ENCODE results near the gene SCN3A. TPM values are rescaled to one million over a fixed set of nuclear protein-coding genes. Genes with fewer than 3 reads are reported as not detected.

SCN3A gene
- total RNA-seq, 1 experiment from 2014 or later: 0.09 TPM

GRCh38 chr2:165202239-165202638 lies 1.6 kb downstream of the SCN3A start:
- H3K4me3 Mint-ChIP-seq (ENCODE audit: low read depth, unreplicated experiment): no peak overlapping the region
- no peaks in the 10 kb centered on the region for H3K27me3 Mint-ChIP-seq (ENCODE audit: unreplicated experiment)
- peaks cover 22% of the 10 kb centered on the region for H3K4me1 Mint-ChIP-seq (ENCODE audit: low read depth, unreplicated experiment)
- no peaks in the 10 kb centered on the region for H3K9me3 Mint-ChIP-seq (ENCODE audit: low read depth, unreplicated experiment)
- CTCF ChIA-PET: interaction anchor here (0.7 to 1.6 kb wide), 3 partner anchors 23 to 209 kb away, joined by 3 to 4 read pairs (median 4); no protein-coding TSS in a partner anchor
- no TSS peak for BruUV-seq (replicated peaks)
- intact Hi-C loops (cut with micrococcal nuclease; ENCODE audit: unreplicated experiment): loop anchor here (5.0 to 10.0 kb wide), 2 partner anchors 210 to 467 kb away; no protein-coding TSS in a partner anchor
- no peaks in the 10 kb centered on the region for H3K36me3 Mint-ChIP-seq (ENCODE audit: insufficient read depth, unreplicated experiment)
- DNase-seq: no peak
- TF ChIP-seq, protein P1, sequence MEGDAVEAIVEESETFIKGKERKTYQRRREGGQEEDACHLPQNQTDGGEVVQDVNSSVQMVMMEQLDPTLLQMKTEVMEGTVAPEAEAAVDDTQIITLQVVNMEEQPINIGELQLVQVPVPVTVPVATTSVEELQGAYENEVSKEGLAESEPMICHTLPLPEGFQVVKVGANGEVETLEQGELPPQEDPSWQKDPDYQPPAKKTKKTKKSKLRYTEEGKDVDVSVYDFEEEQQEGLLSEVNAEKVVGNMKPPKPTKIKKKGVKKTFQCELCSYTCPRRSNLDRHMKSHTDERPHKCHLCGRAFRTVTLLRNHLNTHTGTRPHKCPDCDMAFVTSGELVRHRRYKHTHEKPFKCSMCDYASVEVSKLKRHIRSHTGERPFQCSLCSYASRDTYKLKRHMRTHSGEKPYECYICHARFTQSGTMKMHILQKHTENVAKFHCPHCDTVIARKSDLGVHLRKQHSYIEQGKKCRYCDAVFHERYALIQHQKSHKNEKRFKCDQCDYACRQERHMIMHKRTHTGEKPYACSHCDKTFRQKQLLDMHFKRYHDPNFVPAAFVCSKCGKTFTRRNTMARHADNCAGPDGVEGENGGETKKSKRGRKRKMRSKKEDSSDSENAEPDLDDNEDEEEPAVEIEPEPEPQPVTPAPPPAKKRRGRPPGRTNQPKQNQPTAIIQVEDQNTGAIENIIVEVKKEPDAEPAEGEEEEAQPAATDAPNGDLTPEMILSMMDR (IDR thresholded peaks at IDR 0.05; ENCODE audit: unreplicated experiment): no peak
- H3K27ac Mint-ChIP-seq (ENCODE audit: unreplicated experiment): no peak overlapping the region

- Mint-ChIP-seq H3K27me3 (ENCODE audit: unreplicated experiment) (no peaks in the 10 kb centered on the region), H3K27ac (ENCODE audit: unreplicated experiment) (no peak overlapping the region)
- TF ChIP-seq, protein P1 (IDR thresholded peaks at IDR 0.05; ENCODE audit: unreplicated experiment): no peak
Observed at GRCh38 chr2:165198181-165198580, 5.7 kb downstream of the SCN3A start.

DNA sequence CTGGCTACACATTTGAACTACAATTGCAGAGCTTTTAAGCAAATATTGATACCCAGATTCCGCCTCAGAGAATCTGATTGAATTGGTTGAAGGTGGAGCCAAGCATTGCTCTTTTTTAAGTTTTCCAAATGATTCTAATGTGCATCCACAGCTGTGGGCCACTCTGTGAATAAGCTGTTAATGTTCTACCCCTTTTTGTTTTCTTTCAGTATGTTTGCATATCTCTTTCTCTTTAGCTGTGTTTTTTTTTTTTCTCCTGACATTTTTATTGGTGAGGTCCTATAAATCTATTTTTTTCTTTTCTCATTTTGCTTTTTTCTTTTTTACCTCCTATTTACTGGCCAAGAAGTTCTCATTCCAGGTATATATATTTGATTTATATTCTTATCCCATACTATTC lies 6.5 kb downstream of the SCN3A start:
- intact Hi-C loops (cut with micrococcal nuclease; ENCODE audit: unreplicated experiment): no loop called here
- no peaks in the 10 kb centered on the region for H3K9me3 Mint-ChIP-seq (ENCODE audit: low read depth, unreplicated experiment)
- no peaks in the 10 kb centered on the region for H3K36me3 Mint-ChIP-seq (ENCODE audit: insufficient read depth, unreplicated experiment)
- CTCF ChIA-PET: interaction anchor here (0.7 to 1.4 kb wide), 3 partner anchors 181 to 204 kb away, joined by 3 to 5 read pairs (median 3); no protein-coding TSS in a partner anchor
- H3K4me1 Mint-ChIP-seq (ENCODE audit: low read depth, unreplicated experiment): peaks cover 34% of the 10 kb centered on the region
- DNase-seq: no peak
- no peak overlapping the region for H3K4me3 Mint-ChIP-seq (ENCODE audit: low read depth, unreplicated experiment)
- no peaks in the 10 kb centered on the region for H3K27me3 Mint-ChIP-seq (ENCODE audit: unreplicated experiment)
- TF ChIP-seq, protein P1 (IDR thresholded peaks at IDR 0.05; ENCODE audit: unreplicated experiment): no peak
- no TSS peak for BruUV-seq (replicated peaks)
- no peak overlapping the region for H3K27ac Mint-ChIP-seq (ENCODE audit: unreplicated experiment)

More at GRCh38 chr2:165198181-165198580, 5.7 kb downstream of the SCN3A start:
- intact Hi-C loops (cut with micrococcal nuclease; ENCODE audit: unreplicated experiment): no loop called here
- H3K4me3 Mint-ChIP-seq (ENCODE audit: low read depth, unreplicated experiment): no peak overlapping the region
- DNase-seq: no peak
- BruUV-seq (replicated peaks): no TSS peak
- no peaks in the 10 kb centered on the region for H3K36me3 Mint-ChIP-seq (ENCODE audit: insufficient read depth, unreplicated experiment)
- H3K9me3 Mint-ChIP-seq (ENCODE audit: low read depth, unreplicated experiment): no peaks in the 10 kb centered on the region
- CTCF ChIA-PET: no interaction called here
- peaks cover 34% of the 10 kb centered on the region for H3K4me1 Mint-ChIP-seq (ENCODE audit: low read depth, unreplicated experiment)

DNA sequence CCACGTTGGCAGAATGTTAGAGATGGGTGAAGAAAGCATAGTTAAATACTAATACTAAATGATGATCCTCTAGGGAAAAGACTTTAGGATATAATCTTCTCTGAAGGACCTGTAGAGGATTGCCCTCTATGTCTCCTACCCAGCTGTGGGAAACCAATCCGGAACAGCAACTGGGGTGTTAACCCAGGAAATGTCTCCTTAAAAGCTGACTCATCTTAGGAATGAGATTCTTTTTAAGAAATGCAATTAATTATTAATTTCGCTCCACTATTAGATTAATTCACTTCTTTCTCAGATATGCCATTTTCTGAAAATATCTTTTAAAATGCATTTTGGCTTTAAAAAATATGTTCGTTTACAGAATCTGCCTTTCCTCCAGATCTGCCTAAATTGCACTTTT lies 7.4 kb downstream of the SCN3A start:
- H3K4me1 Mint-ChIP-seq (ENCODE audit: low read depth, unreplicated experiment): peaks cover 27% of the 10 kb centered on the region
- CTCF ChIA-PET: interaction anchor here (1.2 to 1.4 kb wide), 3 partner anchors 7 to 180 kb away, joined by 3 to 6 read pairs (median 3); partner anchors contain the start of gene SCN3A
- no TSS peak for BruUV-seq (replicated peaks)
- H3K27me3 Mint-ChIP-seq (ENCODE audit: unreplicated experiment): no peaks in the 10 kb centered on the region
- H3K36me3 Mint-ChIP-seq (ENCODE audit: insufficient read depth, unreplicated experiment): no peaks in the 10 kb centered on the region
- intact Hi-C loops (cut with micrococcal nuclease; ENCODE audit: unreplicated experiment): no loop called here
- TF ChIP-seq, protein P1 (IDR thresholded peaks at IDR 0.05; ENCODE audit: unreplicated experiment): no peak
- no peaks in the 10 kb centered on the region for H3K9me3 Mint-ChIP-seq (ENCODE audit: low read depth, unreplicated experiment)
- no peak for DNase-seq
- H3K4me3 Mint-ChIP-seq (ENCODE audit: low read depth, unreplicated experiment): no peak overlapping the region
- no peak overlapping the region for H3K27ac Mint-ChIP-seq (ENCODE audit: unreplicated experiment)
